HG03139 (cell line): ENCODE measurements around the gene SRPRB.
"Not testable (repeated sequence)": the region's sequence is repeated elsewhere in the genome, so short reads cannot be mapped to it uniquely, and the experiment has no call there.

Experiments
- ATAC-seq: cut with Tn5 transposase; IDR thresholded peaks from one replicate; pipeline ENCODE4 v1.9.1; 2021; ENCODE audit not compliant: unreplicated experiment

The SRPRB gene

GRCh38 chr3:133777807-133778568 lies 27.6 kb upstream of the SRPRB start:
- ATAC-seq, result no peak

- ATAC-seq, result no peak
These were observed 25.9 kb upstream of the SRPRB start for GRCh38 chr3:133779626-133780203.

GRCh38 chr3:133780756-133781155 lies 24.9 kb upstream of the SRPRB start:
- not testable (repeated sequence) for ATAC-seq

GRCh38 chr3:133781570-133781969 lies 24.0 kb upstream of the SRPRB start:
- ATAC-seq, result no peak

GRCh38 chr3:133782454-133782853 lies 23.2 kb upstream of the SRPRB start:
- ATAC-seq, result no peak

GRCh38 chr3:133783762-133784161 lies 21.9 kb upstream of the SRPRB start:
- no peak for ATAC-seq

GRCh38 chr3:133788024-133788423 lies 17.6 kb upstream of the SRPRB start:
- ATAC-seq, result no peak

- no peak for ATAC-seq
These were observed 13.3 kb upstream of the SRPRB start for GRCh38 chr3:133792171-133792763.

- ATAC-seq, result no peak
These were observed 8.1 kb upstream of the SRPRB start for GRCh38 chr3:133797396-133798105.

GRCh38 chr3:133799794-133800585 lies 5.6 kb upstream of the SRPRB start:
- no peak for ATAC-seq

GRCh38 chr3:133803469-133803868 lies 2.1 kb upstream of the SRPRB start:
- no peak for ATAC-seq

- ATAC-seq, result no peak
These were observed 719 bp upstream of the SRPRB start for GRCh38 chr3:133804896-133805295.

- no peak for ATAC-seq
These were observed 272 bp upstream of the SRPRB start for GRCh38 chr3:133805384-133805701.

- ATAC-seq, result no peak
These were observed 7.3 kb downstream of the SRPRB start for GRCh38 chr3:133812872-133813271.

GRCh38 chr3:133815386-133815785 lies 9.8 kb downstream of the SRPRB start:
- ATAC-seq, result no peak

- ATAC-seq, result no peak
These were observed 14.5 kb downstream of the SRPRB start for GRCh38 chr3:133820129-133820528.

GRCh38 chr3:133820889-133821675 lies 15.5 kb downstream of the SRPRB start:
- ATAC-seq, result no peak

GRCh38 chr3:133821767-133822638 lies 16.4 kb downstream of the SRPRB start:
- ATAC-seq, result no peak

- no peak for ATAC-seq
These were observed 19.4 kb downstream of the SRPRB start for GRCh38 chr3:133824961-133825485.
